ENCODE data around the gene PRR30. TPM values are rescaled to one million over a fixed set of nuclear protein-coding genes. Genes with fewer than 3 reads are reported as not detected.

Gene PRR30
- total and polyA plus RNA-seq, 2 donors from 2014 or later, result not detected

DNA sequence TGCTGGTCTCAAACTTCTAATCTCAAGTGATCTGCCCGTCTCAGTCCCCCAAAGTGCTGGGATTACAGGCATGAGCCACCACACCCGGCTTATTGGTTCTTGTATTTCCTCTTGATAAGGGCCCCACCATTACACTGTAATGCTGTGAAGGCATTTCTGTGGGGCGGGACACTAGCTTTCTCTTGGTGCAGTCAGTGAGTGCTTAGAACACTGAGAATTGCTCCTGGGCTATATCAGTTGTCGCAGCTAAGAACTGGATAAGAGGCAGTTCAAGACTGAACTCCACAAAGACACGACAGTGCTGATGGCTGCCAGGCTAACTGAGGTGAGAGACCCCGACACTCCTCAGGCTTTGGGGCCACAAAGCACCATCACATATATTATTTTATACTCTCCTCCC is 50.6 kb downstream of the PRR30 start:
- Histone ChIP-seq H3K9ac (ENCODE audit: low read length in 3 of 3) (peak overlapping the region in 1 of 3 donors; percentile 42), H3K4me1 (ENCODE audit: control insufficient read depth in 2 of 3, insufficient read depth in 2 of 3, low read depth in 1 of 3, low read length in 3 of 3) (peaks cover 0 to 16% (median 10%) of the 10 kb centered on the region in 3 donors), H3K36me3 (ENCODE audit: control insufficient read depth in 2 of 3, insufficient read depth in 3 of 3, low read length in 3 of 3) (no peaks in the 10 kb centered on the region), H3K27me3 (ENCODE audit: control insufficient read depth, insufficient read depth, low read length) (no peaks in the 10 kb centered on the region), H3K9me3 (ENCODE audit: control insufficient read depth in 2 of 3, insufficient read depth in 1 of 3, low read length in 3 of 3) (no peaks in the 10 kb centered on the region), H3K27ac (ENCODE audit: low read depth in 2 of 2, low read length in 2 of 2) (peak overlapping the region in 1 of 2 donors; percentile 42), H3K4me3 (ENCODE audit: low read length in 3 of 3) (peak overlapping the region in 2 of 3 donors; percentile 55 to 92)
- intact Hi-C loops (cut with DNase I), result no loop called here
- no peak for DNase-seq
- FAIRE-seq, result no peak
- TF ChIP-seq, protein P1, sequence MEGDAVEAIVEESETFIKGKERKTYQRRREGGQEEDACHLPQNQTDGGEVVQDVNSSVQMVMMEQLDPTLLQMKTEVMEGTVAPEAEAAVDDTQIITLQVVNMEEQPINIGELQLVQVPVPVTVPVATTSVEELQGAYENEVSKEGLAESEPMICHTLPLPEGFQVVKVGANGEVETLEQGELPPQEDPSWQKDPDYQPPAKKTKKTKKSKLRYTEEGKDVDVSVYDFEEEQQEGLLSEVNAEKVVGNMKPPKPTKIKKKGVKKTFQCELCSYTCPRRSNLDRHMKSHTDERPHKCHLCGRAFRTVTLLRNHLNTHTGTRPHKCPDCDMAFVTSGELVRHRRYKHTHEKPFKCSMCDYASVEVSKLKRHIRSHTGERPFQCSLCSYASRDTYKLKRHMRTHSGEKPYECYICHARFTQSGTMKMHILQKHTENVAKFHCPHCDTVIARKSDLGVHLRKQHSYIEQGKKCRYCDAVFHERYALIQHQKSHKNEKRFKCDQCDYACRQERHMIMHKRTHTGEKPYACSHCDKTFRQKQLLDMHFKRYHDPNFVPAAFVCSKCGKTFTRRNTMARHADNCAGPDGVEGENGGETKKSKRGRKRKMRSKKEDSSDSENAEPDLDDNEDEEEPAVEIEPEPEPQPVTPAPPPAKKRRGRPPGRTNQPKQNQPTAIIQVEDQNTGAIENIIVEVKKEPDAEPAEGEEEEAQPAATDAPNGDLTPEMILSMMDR (IDR thresholded peaks at IDR 0.05; ENCODE audit: borderline replicate concordance, extremely low read depth, insufficient read depth), result no peak

- Histone ChIP-seq H3K27ac (ENCODE audit: low read depth in 2 of 2, low read length in 2 of 2) (no peak overlapping the region), H3K9me3 (ENCODE audit: control insufficient read depth in 2 of 3, insufficient read depth in 1 of 3, low read length in 3 of 3) (no peaks in the 10 kb centered on the region), H3K36me3 (ENCODE audit: control insufficient read depth in 2 of 3, insufficient read depth in 3 of 3, low read length in 3 of 3) (no peaks in the 10 kb centered on the region), H3K27me3 (ENCODE audit: control insufficient read depth, insufficient read depth, low read length) (no peaks in the 10 kb centered on the region), H3K9ac (ENCODE audit: low read length in 3 of 3) (peak overlapping the region in 1 of 3 donors; percentile 13), H3K4me3 (ENCODE audit: low read length in 3 of 3) (peak overlapping the region; percentile 18 to 92 (median 55)), H3K4me1 (ENCODE audit: control insufficient read depth in 2 of 3, insufficient read depth in 2 of 3, low read depth in 1 of 3, low read length in 3 of 3) (peaks cover 0 to 14% (median 5%) of the 10 kb centered on the region in 3 donors)
- TF ChIP-seq, protein P1 (IDR thresholded peaks at IDR 0.05; ENCODE audit: borderline replicate concordance, extremely low read depth, insufficient read depth), result no peak
- DNase-seq (peak in 2 of 5 donors; percentile 23 to 29), FAIRE-seq (no peak)
- intact Hi-C loops (cut with DNase I), result no loop called here
These were observed 51.3 kb downstream of the PRR30 start for GRCh38 chr2:27087823-27088410.

Other genes with a start within 250 kb of the PRR30 start
- gene MAPRE3, start 168.8 kb downstream of the PRR30 start, total RNA-seq, result 17.9 TPM
- gene MAPRE3, start 168.8 kb downstream of the PRR30 start, polyA plus RNA-seq (ENCODE audit: insufficient read depth, low read depth, low replicate concordance), result 49.6 TPM
- 74.8 TPM for gene TMEM214, start 106.4 kb downstream of the PRR30 start, total RNA-seq
- 50.5 TPM for gene TMEM214, start 106.4 kb downstream of the PRR30 start, polyA plus RNA-seq (ENCODE audit: insufficient read depth, low read depth, low replicate concordance)
- gene AGBL5, start 87.7 kb downstream of the PRR30 start, total RNA-seq, result 36.5 TPM
- gene AGBL5, start 87.7 kb downstream of the PRR30 start, polyA plus RNA-seq (ENCODE audit: insufficient read depth, low read depth, low replicate concordance), result 33.4 TPM
- gene OST4, start 67.8 kb downstream of the PRR30 start, total RNA-seq, result 260 TPM
- 718 TPM for gene OST4, start 67.8 kb downstream of the PRR30 start, polyA plus RNA-seq (ENCODE audit: insufficient read depth, low read depth, low replicate concordance)
- 75.2 TPM for gene EMILIN1, start 60.8 kb downstream of the PRR30 start, total RNA-seq
- 32.1 TPM for gene EMILIN1, start 60.8 kb downstream of the PRR30 start, polyA plus RNA-seq (ENCODE audit: insufficient read depth, low read depth, low replicate concordance)
- 18.7 TPM for gene KHK, start 52.6 kb downstream of the PRR30 start, total RNA-seq
- 538 TPM for gene KHK, start 52.6 kb downstream of the PRR30 start, polyA plus RNA-seq (ENCODE audit: insufficient read depth, low read depth, low replicate concordance)
- gene CGREF1, start 20.3 kb downstream of the PRR30 start, total RNA-seq, result 3.7 TPM
- 3.8 TPM for gene CGREF1, start 20.3 kb downstream of the PRR30 start, polyA plus RNA-seq (ENCODE audit: insufficient read depth, low read depth, low replicate concordance)
- gene ABHD1, start 15.6 kb downstream of the PRR30 start, total RNA-seq, result 0.69 TPM
- gene ABHD1, start 15.6 kb downstream of the PRR30 start, polyA plus RNA-seq (ENCODE audit: insufficient read depth, low read depth, low replicate concordance), result 2.9 TPM
- gene PREB, start 4.8 kb downstream of the PRR30 start, total RNA-seq, result 46.1 TPM
- gene PREB, start 4.8 kb downstream of the PRR30 start, polyA plus RNA-seq (ENCODE audit: insufficient read depth, low read depth, low replicate concordance), result 66.7 TPM
- 0.38 TPM for gene TCF23, start 9.6 kb upstream of the PRR30 start, total RNA-seq
- not detected for gene TCF23, start 9.6 kb upstream of the PRR30 start, polyA plus RNA-seq (ENCODE audit: insufficient read depth, low read depth, low replicate concordance)
- 119 TPM for gene ATRAID, start 72.6 kb upstream of the PRR30 start, total RNA-seq
- 279 TPM for gene ATRAID, start 72.6 kb upstream of the PRR30 start, polyA plus RNA-seq (ENCODE audit: insufficient read depth, low read depth, low replicate concordance)
- gene SLC5A6, start 72.9 kb upstream of the PRR30 start, total RNA-seq, result 27.8 TPM
- 10.8 TPM for gene SLC5A6, start 72.9 kb upstream of the PRR30 start, polyA plus RNA-seq (ENCODE audit: insufficient read depth, low read depth, low replicate concordance)
- 43.4 TPM for gene CAD, start 78.0 kb upstream of the PRR30 start, total RNA-seq
- gene CAD, start 78.0 kb upstream of the PRR30 start, polyA plus RNA-seq (ENCODE audit: insufficient read depth, low read depth, low replicate concordance), result 8.8 TPM
- 0.31 TPM for gene SLC30A3, start 123.6 kb upstream of the PRR30 start, total RNA-seq
- not detected for gene SLC30A3, start 123.6 kb upstream of the PRR30 start, polyA plus RNA-seq (ENCODE audit: insufficient read depth, low read depth, low replicate concordance)
- gene DNAJC5G, start 136.0 kb upstream of the PRR30 start, total RNA-seq, result not detected
- gene DNAJC5G, start 136.0 kb upstream of the PRR30 start, polyA plus RNA-seq (ENCODE audit: insufficient read depth, low read depth, low replicate concordance), result not detected
- 0.31 TPM for gene TRIM54, start 143.0 kb upstream of the PRR30 start, total RNA-seq
- 2.1 TPM for gene TRIM54, start 143.0 kb upstream of the PRR30 start, polyA plus RNA-seq (ENCODE audit: insufficient read depth, low read depth, low replicate concordance)
- gene UCN, start 169.0 kb upstream of the PRR30 start, total RNA-seq, result 1.4 TPM
- 1.3 TPM for gene UCN, start 169.0 kb upstream of the PRR30 start, polyA plus RNA-seq (ENCODE audit: insufficient read depth, low read depth, low replicate concordance)
- gene MPV17, start 183.7 kb upstream of the PRR30 start, total RNA-seq, result 66.2 TPM
- gene MPV17, start 183.7 kb upstream of the PRR30 start, polyA plus RNA-seq (ENCODE audit: insufficient read depth, low read depth, low replicate concordance), result 120 TPM
- gene GTF3C2, start 217.4 kb upstream of the PRR30 start, total RNA-seq, result 59.3 TPM
- 38.3 TPM for gene GTF3C2, start 217.4 kb upstream of the PRR30 start, polyA plus RNA-seq (ENCODE audit: insufficient read depth, low read depth, low replicate concordance)
- 35.8 TPM for gene EIF2B4, start 230.9 kb upstream of the PRR30 start, total RNA-seq
- 49.6 TPM for gene EIF2B4, start 230.9 kb upstream of the PRR30 start, polyA plus RNA-seq (ENCODE audit: insufficient read depth, low read depth, low replicate concordance)
- gene SNX17, start 231.2 kb upstream of the PRR30 start, total RNA-seq, result 98.7 TPM
- gene SNX17, start 231.2 kb upstream of the PRR30 start, polyA plus RNA-seq (ENCODE audit: insufficient read depth, low read depth, low replicate concordance), result 115 TPM
- gene ZNF513, start 241.3 kb upstream of the PRR30 start, total RNA-seq, result 23.6 TPM
- 18.8 TPM for gene ZNF513, start 241.3 kb upstream of the PRR30 start, polyA plus RNA-seq (ENCODE audit: insufficient read depth, low read depth, low replicate concordance)